NOMO-1 treated with dmso at 0.1 percent for 144 hours (cell line): ENCODE results near the gene KCNG3.

Source experiments
- DNase-seq: peaks from one replicate; lab custom pipeline; 2025; ENCODE audit not compliant: unreplicated experiment; lab: John Stamatoyannopoulos, UW

The KCNG3 gene, protein sequence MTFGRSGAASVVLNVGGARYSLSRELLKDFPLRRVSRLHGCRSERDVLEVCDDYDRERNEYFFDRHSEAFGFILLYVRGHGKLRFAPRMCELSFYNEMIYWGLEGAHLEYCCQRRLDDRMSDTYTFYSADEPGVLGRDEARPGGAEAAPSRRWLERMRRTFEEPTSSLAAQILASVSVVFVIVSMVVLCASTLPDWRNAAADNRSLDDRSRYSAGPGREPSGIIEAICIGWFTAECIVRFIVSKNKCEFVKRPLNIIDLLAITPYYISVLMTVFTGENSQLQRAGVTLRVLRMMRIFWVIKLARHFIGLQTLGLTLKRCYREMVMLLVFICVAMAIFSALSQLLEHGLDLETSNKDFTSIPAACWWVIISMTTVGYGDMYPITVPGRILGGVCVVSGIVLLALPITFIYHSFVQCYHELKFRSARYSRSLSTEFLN

DNA sequence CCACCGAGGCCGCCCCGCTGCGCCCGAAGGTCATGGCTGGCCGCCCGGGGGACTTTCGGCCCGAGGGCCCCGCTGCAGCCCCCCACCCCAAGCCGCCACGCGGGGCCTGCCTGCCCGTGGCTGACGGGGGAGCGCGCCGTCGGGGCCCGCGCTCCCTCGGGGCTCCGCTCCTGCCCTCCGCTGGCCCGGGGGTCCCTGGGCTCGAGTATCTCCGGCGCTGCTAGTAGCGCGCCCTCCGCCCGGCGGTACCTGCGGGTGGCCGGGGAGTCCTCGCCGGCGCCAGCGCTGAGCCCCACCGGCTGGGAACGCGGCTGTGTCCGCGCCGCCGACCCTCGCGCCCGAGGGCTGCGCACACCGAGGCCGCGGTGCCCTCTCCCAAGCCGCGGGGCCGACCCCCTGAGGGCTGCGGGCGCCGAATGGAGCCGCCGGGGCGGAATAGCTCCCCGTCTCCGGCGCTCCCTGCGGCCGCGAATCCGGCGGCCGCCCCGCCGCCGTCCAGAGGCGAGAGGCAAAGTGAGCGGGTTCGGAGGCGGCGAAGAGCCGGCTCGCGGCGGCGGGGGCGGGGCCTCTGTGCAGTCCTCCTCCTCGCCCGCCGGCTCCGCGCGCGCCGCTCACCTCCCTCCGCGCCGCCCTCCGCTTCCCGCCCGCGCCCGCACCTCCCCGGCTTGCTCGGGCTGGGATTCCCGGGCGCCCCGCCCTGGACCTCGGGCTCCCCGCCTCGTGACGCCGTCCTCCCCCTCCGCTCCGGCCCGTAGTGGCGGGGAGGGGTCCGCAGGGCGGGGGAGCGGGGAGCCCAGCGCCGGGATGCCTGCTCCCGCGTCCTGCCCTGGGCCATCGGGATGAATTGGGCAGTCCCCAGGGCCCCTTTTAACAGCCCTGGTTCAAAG lies at the start of gene KCNG3:
TSS of gene KCNG3 (minus strand) at position 515 of the 887 bp plus-strand sequence. CDS start at position 34, 481 bp downstream.
- no peak for DNase-seq

DNA sequence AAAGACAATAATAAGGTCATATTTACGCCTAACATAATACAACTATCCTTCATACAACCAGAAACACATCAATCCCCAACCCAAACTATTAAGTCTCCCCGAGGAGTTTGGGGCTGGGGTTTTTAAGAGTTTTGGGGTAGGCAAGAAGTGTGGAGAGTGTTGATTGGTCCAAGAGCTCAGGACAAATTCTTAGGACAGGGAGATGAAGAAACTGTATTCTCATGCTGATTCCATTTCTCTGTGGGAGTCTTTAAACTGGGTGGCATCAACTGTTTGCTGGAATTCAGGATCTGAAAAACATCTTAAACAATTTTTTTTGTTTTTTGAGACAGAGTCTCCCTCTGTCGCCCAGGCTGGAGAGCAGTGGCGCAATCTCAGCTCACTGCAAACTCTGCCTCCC lies 49.1 kb upstream of the KCNG3 start:
- no peak for DNase-seq

DNA sequence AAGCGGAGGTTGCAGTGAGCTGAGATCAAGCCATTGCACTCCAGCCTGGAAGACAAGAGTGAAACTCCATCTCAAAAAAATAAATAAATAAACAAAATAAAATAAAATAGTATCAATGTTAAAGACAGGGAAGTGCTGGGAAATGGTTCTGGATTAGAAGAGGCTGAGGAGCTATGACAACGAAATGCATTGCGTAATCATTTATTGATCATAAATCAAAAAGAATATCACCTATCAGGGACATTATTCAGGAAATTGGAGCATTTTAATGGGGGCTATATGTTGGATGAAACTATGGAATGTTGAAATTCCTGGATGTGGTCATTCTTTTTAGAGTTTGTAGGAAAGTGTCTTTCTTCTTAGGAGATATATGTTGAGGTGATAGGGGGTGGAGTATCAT lies 43.7 kb upstream of the KCNG3 start:
- no peak for DNase-seq

DNA sequence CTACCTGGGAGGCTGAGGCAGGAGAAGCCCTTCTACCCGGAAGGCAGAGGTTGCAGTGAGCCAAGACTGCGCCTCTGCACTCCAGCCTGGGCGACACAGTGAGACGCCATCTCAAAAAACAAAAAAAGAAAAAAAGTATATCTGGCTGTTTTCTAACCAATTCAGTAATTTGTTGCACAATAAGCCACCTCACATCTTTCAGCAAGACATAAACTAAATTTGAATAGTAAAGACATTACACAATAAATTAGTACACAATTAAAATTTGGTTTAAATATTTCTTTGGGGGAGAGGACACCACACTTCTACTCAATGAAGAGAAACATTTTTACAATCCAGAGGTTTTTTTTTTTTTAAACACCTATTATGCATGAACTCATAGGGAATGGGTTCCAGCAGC lies 38.6 kb upstream of the KCNG3 start:
- no peak for DNase-seq

DNA sequence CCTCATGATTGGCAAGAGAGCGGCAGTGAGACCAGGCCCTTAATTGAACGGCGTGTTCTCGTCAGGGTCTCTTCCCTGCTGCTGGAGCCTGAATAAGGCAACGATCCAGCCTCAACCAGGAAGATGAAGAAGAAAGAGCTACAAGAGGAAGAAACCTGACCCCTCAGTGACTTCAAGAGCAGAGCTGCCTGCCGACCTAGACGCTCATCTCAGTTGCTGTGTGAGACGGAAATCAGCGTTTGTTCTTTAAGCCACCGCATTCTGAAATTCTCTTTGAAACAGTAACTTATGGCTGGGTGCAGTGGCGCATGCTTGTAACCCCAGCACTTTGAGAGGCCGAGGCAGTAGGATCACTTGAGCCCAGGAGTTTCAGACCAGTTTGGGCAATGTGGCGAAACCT lies 29.6 kb upstream of the KCNG3 start:
- no peak for DNase-seq

DNA sequence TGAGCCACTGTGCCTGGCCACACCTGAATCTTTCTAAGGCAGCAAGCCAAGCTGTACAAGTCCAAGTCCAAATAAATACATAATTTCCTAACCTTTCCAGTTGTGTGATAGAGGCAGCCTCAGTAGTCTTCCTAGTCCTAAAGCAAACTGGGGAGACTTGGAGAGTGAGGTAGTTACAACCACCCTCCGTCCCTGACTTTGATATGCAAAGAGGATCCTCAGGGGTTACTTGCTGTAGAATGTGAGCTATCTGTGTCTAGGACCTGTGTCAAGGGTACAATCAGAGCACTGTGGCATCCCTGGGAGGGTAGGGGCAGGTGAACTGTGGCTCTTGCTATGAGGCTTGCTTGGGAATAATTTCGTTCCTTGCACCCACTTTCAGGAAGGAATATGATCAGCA lies 28.3 kb upstream of the KCNG3 start:
- DNase-seq: no peak

DNA sequence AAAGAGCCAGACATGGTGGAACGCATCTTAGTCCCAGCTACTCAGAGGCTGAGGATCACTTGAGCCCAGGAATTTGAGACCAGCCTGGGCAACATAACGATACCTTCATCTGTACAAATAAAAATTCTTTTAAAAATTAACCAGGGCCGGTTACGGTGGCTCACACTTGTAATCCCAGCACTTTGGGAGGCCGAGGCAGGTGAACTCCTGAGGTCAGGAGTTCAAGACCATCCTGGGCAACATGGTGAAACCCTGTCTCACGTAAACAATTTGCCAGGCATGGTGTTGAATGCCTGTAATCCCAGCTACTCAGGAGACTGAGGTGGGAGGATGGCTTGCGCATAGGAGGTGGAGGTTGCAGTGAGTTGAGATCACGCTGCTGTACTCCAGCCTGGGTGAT lies 25.8 kb upstream of the KCNG3 start:
- no peak for DNase-seq

DNA sequence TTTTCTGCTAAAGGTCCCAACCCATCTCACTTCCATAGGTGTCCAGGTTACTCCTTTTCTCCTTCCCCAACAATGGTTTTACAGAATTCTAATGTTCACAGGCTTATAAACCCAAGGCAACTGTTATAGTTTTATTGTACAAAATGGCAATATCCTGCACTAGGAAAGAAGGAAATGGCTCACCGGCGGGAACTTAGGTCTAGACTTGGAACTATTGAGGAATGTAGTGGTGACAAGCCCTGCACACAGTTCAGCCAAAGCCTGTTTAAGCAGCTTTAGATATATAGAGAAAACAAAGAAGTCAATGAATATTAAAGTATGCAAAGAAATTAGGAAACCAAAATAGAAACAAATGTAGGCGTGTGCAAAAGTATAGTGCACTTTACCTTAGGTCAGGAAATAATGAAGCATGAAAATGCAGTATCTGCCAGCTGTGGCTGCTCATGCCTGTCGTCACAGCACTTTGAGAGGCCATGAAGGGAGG lies 22.7 kb upstream of the KCNG3 start:
- no peak for DNase-seq

DNA sequence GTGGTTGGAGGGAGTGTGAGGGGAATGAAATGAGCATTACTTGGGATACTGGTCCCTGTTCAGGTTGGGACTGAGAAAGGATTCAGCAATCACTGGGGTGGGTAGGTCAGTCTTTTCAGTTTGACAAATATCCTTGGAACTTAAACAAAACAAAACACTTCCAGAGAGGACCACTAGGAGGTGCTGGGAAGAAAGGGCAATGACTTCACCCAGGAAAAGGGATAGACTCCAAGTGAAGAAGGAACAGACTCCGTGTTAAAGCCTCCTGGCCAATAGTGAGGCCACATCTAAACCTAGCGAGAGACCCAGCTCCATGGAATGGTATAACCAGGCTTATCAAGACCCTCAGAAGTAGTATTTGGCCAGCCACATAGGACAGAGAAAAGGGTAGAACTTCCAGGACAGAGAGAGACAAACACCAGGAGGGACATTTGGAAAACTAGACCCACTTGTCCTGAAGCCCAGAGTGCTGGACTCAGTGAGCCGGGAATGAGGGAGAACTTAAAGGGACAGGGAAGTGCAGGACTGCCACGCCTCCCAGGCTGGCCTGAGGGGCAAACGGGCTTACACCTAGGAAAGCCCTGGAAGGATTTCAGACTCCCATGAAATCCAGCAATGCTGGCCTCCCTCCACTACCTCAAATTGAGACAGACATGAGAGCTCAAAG lies 19.6 kb upstream of the KCNG3 start:
- DNase-seq: no peak

DNA sequence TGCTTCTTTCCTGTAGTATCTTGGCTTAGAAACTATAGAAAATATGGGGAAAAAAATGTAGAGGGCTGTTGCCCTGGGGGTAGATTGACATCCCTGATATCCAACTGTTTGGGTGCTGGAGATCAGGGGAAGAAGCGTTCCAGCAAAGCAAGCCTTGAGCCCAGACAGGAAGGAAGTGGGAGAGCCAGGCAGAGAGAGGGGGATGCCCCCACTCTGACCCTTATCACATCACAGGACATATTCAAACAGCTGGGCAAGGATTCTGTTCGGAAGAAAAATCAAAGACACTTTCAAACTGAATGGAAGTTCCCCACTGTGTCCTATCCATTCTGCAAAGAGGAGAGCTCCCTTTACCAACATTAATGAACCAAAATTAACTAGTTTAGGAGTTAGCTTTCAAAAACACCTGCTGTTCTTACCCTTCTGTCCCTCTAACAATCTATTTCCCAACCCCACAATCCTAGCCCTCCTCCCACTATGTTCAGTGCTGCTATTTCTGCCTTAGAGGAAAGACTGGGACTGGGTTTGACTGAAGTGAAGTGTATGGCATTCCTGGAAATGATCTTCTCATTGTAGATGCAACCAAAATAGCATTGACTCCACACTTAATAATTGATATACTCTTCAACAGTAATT lies 16.9 kb upstream of the KCNG3 start:
- DNase-seq: no peak

DNA sequence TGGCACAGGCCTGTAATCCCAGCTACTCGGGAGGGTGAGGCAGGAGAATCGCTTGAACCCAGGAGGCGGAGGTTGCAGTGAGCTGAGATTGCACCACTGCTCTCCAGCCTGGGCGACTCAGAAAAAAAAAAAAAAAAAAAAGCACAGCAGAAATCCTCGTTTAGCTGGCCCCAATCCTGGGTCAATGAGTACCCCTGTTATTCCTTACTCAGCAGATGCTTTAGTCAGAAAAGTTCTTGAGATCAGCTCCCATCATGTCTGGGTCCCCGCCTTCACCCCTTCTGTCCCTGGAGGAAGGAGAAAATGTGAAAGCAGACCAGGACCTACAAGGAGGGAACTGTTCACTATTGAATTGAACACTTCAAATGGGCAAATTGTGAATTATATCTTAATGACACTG lies 16.4 kb upstream of the KCNG3 start:
- no peak for DNase-seq

DNA sequence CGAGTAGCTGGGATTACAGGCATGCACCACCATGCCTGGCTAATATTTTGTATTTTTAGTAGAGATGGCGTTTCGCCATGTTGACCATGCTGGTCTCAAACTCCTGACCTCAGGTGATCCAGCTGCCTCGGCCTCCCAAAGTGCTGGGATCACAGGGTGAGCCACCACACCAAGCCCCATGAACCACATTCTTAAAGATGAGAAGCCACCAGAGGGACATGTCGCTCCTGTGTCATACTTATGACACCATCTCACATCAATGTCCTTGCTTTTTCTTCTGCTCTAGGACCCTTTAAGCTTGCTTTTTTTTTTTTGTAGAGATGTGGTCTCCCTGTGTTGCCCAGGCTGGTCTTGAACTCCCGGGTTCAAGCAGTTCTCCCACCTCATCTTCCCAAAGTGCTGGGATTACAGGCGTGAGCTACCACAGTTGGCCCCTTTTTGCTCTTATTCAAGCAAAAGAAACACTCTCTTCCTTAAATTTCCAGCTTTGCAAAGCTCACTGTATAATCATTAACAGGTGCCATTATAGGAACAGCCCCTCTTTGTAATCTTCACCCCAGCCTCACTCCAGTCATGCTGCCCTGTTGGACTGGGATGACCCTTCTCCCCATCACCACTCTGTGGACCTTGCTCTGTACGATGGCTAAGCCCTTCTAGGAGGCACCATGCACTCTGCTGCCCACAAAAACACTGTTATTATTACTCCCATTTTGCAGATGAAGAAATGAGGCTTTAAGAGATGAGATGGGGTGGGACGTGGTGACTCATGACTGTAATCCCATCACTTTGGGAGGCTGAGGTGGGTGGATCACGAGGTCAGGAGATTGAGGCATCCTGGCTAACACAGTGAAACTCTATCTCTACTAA lies 10.8 kb upstream of the KCNG3 start:
- no peak for DNase-seq

DNA sequence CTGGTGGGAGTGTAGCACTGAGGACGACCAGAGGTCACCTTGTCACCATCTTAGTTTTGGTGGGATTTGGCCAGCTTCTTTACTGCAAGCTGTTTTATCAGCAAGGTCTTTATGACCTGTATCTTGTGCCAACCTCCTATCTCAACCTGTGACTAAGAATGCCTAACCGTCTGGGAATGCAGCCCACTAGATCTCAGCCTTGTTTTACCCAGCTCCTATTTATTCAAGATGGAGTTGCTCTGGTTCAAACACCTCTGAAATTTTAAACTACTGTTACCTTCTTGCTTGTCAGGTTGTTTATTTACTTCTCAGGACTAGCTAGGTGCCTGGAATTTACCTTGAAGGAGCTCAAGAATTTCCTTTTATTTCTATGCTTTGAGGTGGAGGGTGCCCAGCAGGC lies 9.5 kb upstream of the KCNG3 start:
- DNase-seq: no peak

DNA sequence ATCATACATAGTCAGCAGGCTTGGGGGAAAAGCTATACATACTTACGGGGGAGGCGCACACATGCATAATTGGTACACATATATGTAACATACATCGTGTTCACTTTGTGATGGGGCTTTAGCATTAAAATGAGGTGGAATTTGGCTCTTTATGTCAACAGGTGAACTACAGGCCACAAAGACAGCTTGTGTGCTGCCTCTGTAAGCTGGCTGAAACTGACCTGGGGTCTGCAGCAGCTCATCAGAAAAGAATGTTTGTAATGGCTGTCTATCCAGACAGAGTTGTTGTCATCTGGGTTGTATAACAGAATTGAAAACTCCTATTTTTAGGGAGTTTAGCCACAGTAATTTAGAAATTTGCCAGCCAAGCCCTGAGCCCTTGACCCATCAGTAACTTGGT lies 4.7 kb upstream of the KCNG3 start:
- no peak for DNase-seq

DNA sequence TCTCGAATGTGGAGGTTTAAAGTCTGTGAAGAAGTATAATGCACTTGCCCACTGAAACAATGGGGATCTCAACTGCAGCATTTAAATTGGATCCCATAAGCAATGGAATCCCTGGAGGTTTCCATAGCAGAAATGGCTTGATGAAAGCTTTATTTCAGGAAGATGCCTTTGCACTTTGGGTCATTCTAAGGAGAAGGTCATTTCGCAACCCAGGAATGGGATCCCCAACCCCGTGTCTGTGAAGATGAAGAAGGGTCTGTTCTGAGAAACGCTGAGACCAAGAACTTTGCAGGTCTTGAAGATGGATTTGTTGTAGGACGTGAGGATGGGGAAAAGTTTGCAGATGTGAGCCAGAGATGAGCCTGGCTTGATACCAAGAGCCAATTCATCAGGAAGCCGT lies 1.8 kb upstream of the KCNG3 start:
- no peak for DNase-seq

DNA sequence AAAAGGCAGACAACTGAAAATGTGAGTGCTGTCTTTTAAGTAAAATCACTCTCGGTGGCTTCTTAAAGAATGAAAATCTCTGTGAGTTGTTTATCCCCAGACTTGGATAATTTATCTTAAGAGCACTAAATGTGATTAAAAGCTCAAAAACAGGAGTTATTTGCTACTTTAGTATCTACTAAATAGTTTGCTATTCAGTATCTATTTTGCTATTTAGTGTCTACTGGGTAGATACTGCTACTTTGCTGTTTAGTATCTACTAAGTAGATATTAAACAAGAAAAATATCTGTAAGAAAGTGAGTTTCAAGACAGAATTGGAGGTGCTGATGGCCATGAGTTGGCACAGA lies 1.4 kb upstream of the KCNG3 start:
- no peak for DNase-seq

DNA sequence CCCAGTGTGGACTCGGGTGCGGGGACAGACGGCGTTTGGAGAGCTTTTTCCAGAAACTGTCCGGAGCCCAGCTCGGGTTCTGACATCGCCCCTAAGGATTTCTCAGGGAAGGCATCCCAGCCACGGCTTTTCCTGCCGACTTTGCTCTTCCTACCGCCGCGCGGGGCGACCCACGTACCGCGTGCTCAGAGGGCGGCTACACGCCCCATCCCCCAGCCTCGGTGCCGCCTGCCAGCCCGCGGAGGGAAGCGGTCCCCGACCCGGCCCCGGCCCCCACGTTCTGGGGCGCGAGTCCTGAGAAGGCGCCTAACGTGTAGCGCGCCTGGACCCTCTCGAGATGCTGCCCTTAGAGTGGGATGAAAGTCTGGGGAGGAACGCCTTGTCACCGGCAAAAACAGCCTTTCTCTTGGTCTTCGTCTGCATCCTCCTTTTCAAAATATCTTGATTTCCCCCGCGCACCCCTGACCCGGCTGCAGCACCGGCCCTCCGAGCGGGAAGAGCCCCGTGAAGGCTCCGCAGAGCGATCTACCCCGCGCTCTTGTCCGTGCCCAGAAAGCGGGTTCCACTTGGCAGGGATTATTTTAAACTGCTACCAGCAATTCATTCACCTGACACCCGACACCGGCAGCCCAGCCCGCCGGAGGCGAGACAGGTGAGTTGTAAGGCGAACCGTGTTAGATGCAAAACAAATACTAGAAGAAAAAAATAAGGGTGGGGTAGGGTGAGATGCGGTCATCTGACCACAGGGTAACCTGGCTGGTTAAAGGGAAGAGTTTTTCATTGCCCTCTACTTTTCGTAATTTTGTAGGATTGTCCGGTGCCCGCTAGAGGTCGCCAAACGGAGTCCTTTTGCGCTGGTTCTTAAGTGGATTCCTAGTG lies 812 bp upstream of the KCNG3 start:
- peak; percentile 52 for DNase-seq

DNA sequence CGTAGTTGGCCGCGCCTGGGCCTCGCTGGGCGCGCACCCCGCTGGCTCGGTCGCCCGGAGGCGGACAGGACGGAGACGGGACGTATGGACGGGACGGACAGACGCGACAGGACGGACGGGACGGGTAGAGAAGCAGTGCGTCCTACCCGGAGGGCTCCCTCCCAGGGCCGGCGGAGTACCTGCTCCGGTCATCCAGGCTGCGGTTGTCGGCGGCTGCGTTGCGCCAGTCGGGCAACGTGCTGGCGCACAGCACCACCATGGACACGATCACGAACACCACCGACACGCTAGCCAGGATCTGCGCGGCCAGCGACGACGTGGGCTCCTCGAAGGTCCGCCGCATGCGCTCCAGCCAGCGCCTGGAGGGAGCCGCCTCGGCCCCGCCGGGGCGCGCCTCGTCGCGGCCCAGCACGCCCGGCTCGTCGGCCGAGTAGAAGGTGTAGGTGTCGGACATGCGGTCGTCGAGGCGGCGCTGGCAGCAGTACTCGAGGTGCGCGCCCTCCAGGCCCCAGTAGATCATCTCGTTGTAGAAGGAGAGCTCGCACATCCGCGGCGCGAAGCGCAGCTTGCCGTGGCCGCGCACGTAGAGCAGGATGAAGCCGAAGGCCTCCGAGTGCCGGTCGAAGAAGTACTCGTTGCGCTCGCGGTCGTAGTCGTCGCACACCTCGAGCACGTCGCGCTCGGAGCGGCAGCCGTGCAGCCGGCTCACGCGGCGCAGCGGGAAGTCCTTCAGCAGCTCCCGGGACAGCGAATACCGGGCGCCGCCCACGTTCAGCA lies 903 bp downstream of the KCNG3 start:
- no peak for DNase-seq
